ENCODE measurements around the gene EDA.

The EDA gene

DNA sequence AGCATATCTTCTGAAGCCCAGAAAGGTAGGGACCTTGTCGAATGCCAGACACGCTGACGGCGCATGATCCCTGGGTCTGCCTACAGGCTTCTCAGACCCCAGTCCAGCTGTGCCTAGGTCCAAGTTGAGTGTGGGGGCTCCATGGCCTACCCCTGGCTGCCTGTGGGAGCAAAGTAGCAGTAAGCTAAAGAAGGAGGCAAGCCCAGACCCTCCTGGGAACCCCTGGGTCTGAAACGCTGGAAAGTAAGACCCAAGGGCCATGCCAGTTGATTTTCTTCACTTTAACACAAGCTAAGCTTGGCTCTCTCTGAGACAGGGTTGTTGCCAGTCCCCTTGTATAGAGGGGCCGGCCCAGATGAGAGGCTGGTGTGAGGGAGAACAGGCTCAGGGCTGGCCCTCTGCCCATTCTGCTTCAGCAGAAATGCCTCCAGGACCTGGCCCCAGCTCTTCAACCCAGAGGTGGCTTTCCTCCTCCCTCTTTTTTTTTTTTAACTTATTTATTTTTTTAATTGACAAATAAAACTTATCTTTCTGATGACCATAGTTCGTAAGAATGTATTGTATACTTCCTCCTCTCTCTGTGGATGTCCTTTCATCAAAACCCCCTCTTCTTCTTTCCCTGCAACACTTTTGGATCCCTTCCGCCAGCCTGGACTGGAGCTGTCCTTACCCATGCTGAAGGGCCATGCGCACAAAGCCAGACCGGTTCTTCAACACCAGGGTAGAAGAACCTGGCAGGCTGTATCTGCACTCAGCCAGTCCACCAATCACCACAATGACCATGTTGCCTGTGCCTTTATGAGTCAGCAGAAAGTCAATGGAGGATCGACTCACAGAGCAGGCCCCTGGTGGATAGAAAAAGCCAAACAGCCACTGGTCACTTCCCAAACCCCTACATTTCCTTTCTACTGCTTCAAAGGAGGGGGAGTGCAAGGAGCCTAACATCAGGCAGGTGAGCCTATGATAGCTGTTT is 426.8 kb downstream of the EDA start:
- TF ChIP-seq, protein P1, sequence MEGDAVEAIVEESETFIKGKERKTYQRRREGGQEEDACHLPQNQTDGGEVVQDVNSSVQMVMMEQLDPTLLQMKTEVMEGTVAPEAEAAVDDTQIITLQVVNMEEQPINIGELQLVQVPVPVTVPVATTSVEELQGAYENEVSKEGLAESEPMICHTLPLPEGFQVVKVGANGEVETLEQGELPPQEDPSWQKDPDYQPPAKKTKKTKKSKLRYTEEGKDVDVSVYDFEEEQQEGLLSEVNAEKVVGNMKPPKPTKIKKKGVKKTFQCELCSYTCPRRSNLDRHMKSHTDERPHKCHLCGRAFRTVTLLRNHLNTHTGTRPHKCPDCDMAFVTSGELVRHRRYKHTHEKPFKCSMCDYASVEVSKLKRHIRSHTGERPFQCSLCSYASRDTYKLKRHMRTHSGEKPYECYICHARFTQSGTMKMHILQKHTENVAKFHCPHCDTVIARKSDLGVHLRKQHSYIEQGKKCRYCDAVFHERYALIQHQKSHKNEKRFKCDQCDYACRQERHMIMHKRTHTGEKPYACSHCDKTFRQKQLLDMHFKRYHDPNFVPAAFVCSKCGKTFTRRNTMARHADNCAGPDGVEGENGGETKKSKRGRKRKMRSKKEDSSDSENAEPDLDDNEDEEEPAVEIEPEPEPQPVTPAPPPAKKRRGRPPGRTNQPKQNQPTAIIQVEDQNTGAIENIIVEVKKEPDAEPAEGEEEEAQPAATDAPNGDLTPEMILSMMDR (IDR thresholded peaks at IDR 0.05; ENCODE audit: low read depth, low read length, missing control alignments), result no peak
- DNase-seq (ENCODE audit: extremely low read depth, low read depth), result no peak
- H3K4me3 ChIP-seq (replicated peaks; ENCODE audit: low read depth, low read length), result no peak overlapping the region

DNA sequence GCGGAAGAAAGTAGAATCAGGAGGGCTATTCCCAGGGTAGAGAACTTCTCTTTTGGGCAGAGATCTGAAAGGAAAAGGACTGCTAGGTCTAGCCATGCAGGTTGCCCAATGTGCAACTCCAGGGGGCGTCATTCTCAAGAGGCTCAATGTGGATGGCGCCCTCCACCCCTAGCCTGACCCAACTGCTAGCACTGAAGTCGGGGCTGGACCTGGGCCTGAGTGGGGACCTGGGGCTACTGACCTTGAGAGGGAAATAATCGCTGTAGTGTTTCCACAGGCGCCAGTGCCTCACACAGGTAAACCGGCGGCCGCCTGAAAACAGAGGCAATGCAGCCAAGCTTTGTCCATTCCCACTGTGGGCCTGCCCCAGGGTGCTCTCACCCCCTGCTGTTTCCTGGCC is 427.8 kb downstream of the EDA start:
- DNase-seq (ENCODE audit: extremely low read depth, low read depth), result no peak
- H3K4me3 ChIP-seq (replicated peaks; ENCODE audit: low read depth, low read length), result no peak overlapping the region
- TF ChIP-seq, protein P1 (IDR thresholded peaks at IDR 0.05; ENCODE audit: low read depth, low read length, missing control alignments), result no peak

DNA sequence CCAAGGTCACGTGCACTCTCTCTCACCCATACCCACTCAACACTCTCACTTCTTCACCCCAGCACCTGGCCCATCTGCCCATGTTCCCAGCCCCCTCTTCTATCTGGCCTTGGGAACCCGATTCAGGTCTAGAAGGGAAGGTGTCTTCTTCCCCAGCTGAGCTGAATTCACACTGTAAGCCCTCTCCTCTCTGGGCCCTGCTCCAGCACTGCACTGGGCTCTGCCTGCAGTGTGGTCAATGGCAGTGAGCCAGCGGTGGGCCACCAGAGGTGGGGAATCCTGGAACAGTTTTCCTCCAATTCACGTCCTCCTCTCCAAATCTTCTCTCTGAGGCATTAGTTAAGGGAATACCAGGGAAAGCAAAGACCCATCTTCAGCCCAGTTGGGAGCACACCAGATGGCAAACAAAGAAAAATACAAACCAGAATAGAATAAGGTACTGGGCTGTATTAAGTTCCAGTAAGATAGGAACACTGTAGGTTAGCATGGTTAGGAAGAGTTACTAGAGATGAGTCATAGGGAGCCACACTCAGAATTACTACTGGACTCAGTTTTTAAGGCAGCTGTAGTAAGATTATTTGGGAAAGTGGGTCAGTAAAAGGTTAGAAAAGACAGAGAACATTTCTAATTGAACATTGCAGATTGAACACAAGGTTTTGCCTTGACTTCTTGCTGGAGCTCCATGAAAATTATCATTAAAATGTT is 428.8 kb downstream of the EDA start:
- DNase-seq (ENCODE audit: extremely low read depth, low read depth), result no peak
- no peak overlapping the region for H3K4me3 ChIP-seq (replicated peaks; ENCODE audit: low read depth, low read length)
- TF ChIP-seq, protein P1 (IDR thresholded peaks at IDR 0.05; ENCODE audit: low read depth, low read length, missing control alignments), result no peak

DNA sequence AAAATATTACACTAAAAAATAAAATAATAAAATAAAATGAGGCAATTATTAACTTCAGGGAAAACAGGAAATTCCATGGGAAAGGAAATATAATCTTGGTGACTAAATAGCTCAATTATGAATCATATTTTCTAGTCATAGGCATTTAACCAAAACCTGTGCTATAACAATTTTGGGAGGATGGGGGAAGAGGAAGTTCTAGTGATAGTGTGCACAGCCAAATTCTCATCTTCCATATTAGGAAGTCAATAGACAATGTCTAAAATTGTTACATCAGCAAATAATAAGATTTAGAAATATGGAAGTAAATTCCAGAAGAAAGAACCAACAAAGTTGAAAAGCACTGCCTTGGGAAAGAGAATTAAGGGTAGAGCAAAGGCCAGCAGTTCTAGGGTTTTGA is 431.1 kb downstream of the EDA start:
- H3K4me3 ChIP-seq (replicated peaks; ENCODE audit: low read depth, low read length), result no peak overlapping the region
- DNase-seq (ENCODE audit: extremely low read depth, low read depth), result no peak
- TF ChIP-seq, protein P1 (IDR thresholded peaks at IDR 0.05; ENCODE audit: low read depth, low read length, missing control alignments), result no peak

DNA sequence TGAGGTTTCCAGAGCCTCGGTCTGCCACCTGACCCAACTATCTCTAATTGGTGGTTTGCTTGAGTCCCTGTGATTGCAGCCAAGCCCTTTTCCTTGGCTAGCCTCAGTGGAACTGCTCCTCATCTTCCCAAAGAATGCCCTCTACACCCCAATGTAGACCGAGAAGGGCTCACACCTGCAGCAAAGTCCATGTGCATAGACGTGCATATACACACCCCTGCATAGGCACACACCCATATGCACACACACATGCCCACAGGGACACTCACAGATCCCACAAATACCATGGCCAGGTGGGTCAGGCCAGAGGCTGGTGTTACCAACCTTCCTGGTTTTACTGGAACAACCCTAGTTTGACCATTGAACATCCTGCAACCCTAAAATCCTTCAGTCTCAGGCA is 433.5 kb downstream of the EDA start:
- TF ChIP-seq, protein P1 (IDR thresholded peaks at IDR 0.05; ENCODE audit: low read depth, low read length, missing control alignments), result no peak
- DNase-seq (ENCODE audit: extremely low read depth, low read depth), result no peak
- H3K4me3 ChIP-seq (replicated peaks; ENCODE audit: low read depth, low read length), result no peak overlapping the region

DNA sequence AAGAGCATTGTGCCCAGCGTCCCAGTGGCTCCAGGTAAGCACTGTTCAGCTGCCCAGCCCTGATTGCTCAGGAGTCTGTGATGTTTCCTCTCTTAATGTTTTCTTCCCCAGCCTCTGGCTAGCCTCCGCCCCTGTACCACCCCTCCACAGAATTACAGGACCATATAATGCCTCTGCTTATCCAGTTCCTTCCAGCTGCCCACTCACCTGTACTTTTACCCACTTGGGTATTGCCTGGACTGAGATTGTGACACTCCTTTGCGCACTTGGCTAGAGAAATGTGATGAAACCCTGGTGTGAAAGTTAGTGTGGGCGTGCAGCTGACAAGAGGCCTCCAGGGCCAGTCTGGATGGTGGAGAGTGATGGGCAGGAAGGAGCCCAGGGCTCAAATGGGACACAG is 434.0 kb downstream of the EDA start, which contains the start of gene AWAT2:
Gene AWAT2, minus strand, starts transcription at position 14 of the 400 bp plus-strand sequence. Its CDS starts 6 bp downstream, at position 8.
- no peak for DNase-seq (ENCODE audit: extremely low read depth, low read depth)
- TF ChIP-seq, protein P1 (IDR thresholded peaks at IDR 0.05; ENCODE audit: low read depth, low read length, missing control alignments), result no peak
- no peak within 1 kb of the TSS for H3K4me3 ChIP-seq (replicated peaks; ENCODE audit: low read depth, low read length)

Measured in HFF-Myc (cell line).